Measurements from ENCODE around the gene CIPC.

CIPC gene

GRCh38 chr14:77100961-77101360 lies 2.9 kb downstream of the CIPC start:
- no peak for DNase-seq (ENCODE audit: low read depth in 2 of 3, low spot score in 2 of 3)

DNA sequence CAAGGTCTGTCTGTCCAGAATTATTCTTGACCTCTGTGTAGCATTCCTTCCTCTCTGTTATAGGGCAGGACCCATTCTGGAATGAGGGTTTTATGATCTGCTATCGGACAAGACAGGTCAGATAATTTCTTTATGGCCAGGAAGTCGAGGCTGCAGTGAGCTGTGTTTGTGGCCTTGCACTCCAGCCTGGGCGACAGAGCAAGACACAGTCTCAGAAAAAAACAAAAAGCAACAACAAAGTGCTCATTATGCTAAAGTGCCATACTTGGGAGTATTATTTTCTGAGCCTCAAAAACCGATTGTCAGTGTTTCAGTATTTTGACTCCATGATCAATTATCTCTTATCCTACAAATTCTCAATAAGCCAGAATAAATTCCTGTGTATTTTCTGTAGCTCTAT lies 4.1 kb downstream of the CIPC start:
- DNase-seq (ENCODE audit: low read depth in 2 of 3, low spot score in 2 of 3), result no peak

GRCh38 chr14:77103475-77103874 lies 5.4 kb downstream of the CIPC start:
- DNase-seq (ENCODE audit: low read depth in 2 of 3, low spot score in 2 of 3), result no peak

DNA sequence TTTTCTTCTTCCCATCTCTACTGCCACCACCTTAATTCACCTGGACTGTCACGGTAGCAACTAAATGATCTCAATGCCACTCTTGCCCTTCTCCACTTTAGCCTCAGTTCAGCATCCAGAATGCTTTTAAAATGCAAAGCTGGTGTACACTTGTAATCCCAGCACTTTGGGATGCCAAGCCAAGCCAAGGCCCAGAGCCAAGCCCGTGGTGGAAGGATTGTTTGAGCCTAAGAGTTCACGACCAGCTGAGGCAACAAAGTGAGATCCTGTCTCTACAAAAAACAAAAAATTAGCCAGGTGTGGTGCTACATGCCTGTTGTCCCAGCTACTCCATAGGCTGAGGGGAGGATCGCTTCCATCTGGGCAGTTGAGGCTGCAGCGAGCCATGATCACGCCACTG lies 5.9 kb downstream of the CIPC start:
- no peak for DNase-seq (ENCODE audit: low read depth in 2 of 3, low spot score in 2 of 3)

DNA sequence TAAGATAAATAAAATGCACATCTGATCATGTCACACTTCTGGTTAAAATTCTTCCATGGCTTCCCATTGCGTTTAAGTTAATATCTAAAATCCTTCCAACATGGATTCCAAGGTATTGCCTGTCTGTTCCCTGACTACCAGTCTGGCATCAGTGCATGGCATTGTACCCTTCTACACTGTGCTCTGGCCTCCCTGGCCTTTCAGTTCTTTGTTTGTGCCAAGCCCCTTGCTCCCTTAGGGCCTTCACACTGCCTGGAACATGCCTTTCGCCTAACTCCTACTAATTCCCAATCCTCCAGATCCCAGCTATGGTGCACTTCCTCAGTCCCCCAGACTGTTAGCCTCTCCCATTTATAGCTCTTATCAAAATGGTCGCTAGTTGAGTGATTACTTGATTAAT lies 6.3 kb downstream of the CIPC start:
- no peak for DNase-seq (ENCODE audit: low read depth in 2 of 3, low spot score in 2 of 3)

- no peak for DNase-seq (ENCODE audit: low read depth in 2 of 3, low spot score in 2 of 3)
Measured at GRCh38 chr14:77105145-77105939, 7.3 kb downstream of the CIPC start.

DNA sequence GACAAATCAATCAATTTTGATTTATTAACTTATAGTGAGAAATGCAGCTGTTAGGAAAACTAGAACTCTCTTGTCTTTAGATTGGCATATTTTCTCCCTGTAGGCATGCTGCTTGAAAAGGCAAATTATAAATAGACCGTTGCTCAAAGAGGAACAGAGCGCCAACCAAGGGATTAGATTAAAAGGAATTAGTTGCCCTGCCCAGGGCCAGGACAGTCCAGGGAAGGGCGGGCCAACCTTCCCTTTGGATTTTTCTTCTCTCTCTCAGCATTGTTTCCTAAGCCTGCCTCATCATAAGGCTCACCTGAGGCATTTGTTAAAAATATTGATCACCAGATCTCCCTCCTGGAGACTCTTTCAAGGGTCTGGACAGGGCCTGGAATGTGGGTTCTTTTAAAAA lies 8.6 kb downstream of the CIPC start:
- no peak for DNase-seq (ENCODE audit: low read depth in 2 of 3, low spot score in 2 of 3)

- no peak for DNase-seq (ENCODE audit: low read depth in 2 of 3, low spot score in 2 of 3)
Measured at GRCh38 chr14:77107228-77107627, 9.2 kb downstream of the CIPC start.

DNA sequence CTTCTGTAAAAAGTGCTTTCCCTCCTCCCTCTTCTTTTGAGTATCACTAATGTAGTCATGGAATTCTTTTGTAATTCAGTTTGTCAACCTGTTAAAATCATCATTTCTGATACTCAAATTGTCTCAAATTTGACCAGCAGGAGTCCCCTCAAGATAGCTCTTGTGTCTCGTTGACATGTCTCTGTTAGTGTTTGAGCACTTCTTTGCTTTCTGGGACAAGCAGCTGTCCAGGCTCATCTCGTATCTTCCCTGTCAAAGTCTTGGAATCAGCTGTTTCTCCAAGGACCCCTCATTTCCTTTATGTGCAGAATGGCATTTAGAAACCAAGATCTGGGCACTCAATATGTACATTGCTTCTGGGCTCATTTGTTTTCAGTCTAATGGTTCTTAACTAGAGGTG lies 10.7 kb downstream of the CIPC start:
- no peak for DNase-seq (ENCODE audit: low read depth in 2 of 3, low spot score in 2 of 3)

GRCh38 chr14:77109656-77110055 lies 11.6 kb downstream of the CIPC start:
- DNase-seq (ENCODE audit: low read depth in 2 of 3, low spot score in 2 of 3), result no peak

DNA sequence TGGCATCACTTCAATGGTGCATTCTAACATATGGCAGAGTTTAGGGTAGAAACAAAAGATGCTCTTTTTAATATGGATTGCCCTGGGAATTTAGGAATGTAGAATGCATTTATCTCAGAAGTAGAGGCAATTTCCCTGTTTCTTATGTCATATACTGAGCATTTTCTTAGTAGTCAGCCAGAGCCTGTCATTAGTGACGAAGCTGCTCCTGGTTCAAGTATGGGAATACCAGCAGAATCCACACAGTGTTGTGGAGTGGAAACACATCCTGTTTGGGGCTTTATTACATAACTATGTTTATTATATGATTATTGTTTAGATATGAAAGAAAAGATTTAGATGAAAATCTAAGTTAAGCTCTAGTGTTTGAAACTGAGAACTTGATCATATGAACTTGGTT lies 12.2 kb downstream of the CIPC start:
- DNase-seq (ENCODE audit: low read depth in 2 of 3, low spot score in 2 of 3), result no peak

DNA sequence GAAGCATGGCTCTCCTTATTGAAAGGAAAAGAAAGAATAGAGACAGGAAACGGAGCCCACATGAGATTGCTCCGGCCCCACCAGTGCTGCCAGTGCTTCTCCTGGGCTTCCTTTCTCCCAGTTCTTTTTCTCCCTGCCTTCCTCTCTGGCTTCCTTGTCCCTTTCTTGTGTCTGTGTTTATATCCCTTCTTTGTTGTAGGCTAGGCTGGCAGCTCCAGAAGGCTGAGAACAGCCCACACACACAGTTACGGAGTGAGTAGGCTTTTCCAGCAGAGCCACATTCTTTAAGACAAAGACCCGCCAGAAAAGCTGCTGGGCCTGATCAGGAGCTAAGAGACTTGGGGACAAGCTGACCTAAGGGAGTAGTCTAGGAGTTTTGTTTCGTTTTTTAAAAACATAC lies 13.0 kb downstream of the CIPC start:
- DNase-seq (ENCODE audit: low read depth in 2 of 3, low spot score in 2 of 3), result no peak

DNA sequence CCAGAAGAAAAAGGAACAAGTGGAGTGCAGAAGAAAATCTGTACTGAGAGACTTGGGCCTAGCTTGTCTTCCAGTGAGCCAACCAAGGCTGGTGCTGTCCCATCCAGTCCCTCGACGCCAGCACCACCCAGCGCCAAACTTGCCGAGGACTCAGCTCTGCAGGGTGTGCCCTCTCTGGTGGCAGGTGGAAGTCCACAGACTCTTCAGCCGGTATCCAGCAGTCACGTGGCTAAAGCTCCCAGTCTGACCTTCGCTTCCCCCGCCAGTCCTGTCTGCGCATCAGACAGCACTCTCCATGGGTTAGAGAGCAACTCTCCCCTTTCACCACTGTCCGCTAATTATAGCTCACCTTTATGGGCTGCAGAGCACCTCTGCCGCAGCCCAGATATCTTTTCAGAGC lies 15.6 kb downstream of the CIPC start:
- DNase-seq (ENCODE audit: low read depth in 2 of 3, low spot score in 2 of 3), result no peak

- no peak for DNase-seq (ENCODE audit: low read depth in 2 of 3, low spot score in 2 of 3)
Measured at GRCh38 chr14:77114609-77115008, 16.6 kb downstream of the CIPC start.

- DNase-seq (ENCODE audit: low read depth in 2 of 3, low spot score in 2 of 3), result no peak
Measured at GRCh38 chr14:77116172-77116817, 18.2 kb downstream of the CIPC start.

DNA sequence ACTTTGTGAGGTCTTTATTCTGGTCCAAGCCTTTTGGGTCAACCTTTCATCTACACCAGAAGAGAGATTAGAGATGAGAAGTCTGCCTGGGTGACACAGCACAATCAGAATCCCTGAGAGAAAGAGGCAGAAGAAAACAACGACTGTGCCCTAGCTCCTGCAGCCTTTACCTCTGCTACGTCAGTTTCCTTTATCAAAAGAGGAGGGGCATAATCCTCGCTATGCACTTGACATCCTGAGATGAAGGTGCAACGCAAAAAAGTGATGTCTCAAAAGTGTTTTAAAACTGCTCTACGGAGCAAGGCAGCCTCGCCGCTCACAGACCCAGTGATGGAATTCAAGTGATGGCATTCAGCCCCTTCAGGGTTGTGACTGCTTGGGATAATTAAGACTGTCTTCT lies 21.8 kb downstream of the CIPC start:
- DNase-seq (ENCODE audit: low read depth in 2 of 3, low spot score in 2 of 3), result no peak

DNA sequence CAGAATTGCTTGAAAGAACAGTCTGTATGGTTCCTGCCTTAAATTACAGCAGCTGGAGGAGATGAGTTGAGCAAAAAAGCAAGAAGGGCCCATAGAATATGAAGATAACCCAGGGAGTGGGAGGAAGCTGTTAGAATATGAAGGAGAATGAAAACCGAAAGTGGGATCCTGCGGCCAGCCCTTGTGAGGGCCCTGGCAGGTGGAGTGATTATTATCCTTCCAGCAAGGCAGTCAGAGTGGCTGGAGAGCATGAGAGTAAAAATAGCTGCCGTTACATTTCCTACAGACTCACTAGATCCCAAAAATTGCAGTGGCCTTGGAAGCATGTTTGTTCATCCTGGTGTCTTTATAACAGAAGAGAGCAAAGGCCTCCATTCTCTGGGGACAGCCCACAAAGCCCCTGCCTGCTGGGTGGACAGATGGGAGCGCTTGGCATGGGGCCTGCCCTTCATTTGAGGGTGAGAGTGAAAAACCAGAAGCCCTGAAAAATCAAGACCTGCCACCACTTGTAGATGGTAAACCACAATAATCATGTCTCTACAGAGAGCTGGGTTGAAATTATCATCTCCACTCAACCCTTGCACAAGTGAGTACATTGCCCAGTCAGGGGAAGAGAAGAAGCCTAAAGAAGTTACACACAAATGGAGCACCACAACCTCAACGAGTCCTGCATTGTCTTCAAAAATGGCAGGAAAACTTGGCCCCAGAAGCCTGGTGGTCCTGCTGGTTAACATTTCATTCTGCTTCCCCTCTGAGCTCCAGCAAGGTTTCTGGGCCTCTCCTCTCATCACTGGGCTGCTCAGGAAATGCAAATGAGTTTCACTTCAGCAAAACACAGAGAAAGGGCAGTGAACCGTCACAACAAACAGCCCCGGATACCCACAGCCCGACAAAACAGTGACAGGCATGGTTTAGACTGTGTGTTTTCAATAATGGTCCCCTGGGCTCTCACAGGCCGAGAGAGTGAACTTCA lies 23.0 kb downstream of the CIPC start:
- no peak for DNase-seq (ENCODE audit: low read depth in 2 of 3, low spot score in 2 of 3)

GRCh38 chr14:77122526-77123125 lies 24.6 kb downstream of the CIPC start:
- DNase-seq (ENCODE audit: low read depth in 2 of 3, low spot score in 2 of 3), result no peak

- DNase-seq (ENCODE audit: low read depth in 2 of 3, low spot score in 2 of 3), result no peak
Measured at GRCh38 chr14:77123381-77124325, 25.6 kb downstream of the CIPC start.
